Measurements from ENCODE around the gene KCND2.

Gene KCND2

DNA sequence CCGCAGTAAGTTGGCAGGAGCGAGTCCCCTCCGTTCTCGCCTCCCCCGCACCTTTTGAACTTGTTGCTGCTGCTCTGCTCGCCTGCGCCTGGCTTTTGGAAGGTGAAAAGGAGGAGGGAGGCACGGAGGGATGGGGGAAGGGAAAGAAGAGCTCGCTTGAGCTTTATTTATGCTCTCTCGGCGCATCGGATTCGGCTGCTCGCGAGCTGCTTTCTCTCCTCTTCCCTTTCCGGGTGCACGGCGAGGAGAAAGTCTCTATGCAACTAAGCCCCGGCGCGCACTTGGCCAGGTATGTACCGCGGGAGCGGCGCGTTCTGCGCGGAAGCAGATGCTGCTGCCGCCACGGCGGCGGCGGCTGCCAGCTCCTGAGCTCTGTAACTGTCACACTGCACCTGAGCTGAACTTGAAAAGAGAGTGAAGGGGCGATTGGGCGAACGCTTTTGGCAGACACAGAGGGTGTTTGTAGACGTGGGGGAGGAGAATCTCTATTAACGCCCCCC is 551 bp downstream of the KCND2 start:
- peak overlapping the region; percentile 72 for H3K9ac ChIP-seq (ENCODE audit: low read depth, low read length, poor library complexity)
- no CpG with 5 or more reads among the region's 38 CpGs for WGBS, 2 donors (ENCODE audit: extremely low coverage in 2 of 2, insufficient read length in 2 of 2, insufficient replicate concordance in 1 of 2)
- no peak overlapping the region for H2AK5ac ChIP-seq (ENCODE audit: low read depth, low read length)
- no peak overlapping the region for H3K27ac ChIP-seq (replicated peaks; ENCODE audit: low read length)
- peak overlapping the region; percentile 33 for H2BK15ac ChIP-seq (ENCODE audit: low read length)
- H3K79me1 ChIP-seq (ENCODE audit: low read depth, low read length) = no peaks in the 10 kb centered on the region
- H3K36me3 ChIP-seq (replicated peaks in 1 of 2; ENCODE audit: control insufficient read depth in 2 of 2, insufficient read depth in 2 of 2, low read length in 2 of 2) = no peaks in the 10 kb centered on the region
- no peak overlapping the region for H3K14ac ChIP-seq (ENCODE audit: low read length)
- peak overlapping the region; percentile 97 for H2AFZ ChIP-seq (ENCODE audit: low read length)
- peak overlapping the region; percentile 84 for H3K18ac ChIP-seq (ENCODE audit: low read length)
- H2BK120ac ChIP-seq (ENCODE audit: low read depth, low read length) = no peak overlapping the region
- DNase-seq (ENCODE audit: low spot score) = peak; percentile 45
- H3K4me2 ChIP-seq (ENCODE audit: insufficient read depth, low read length, poor library complexity, severe bottlenecking) = peak overlapping the region; percentile 99
- no peak overlapping the region for H2BK5ac ChIP-seq (ENCODE audit: low read length)
- no peak overlapping the region for H3K4ac ChIP-seq (ENCODE audit: low read length)
- H4K8ac ChIP-seq (ENCODE audit: low read depth, low read length) = no peak overlapping the region
- no peak overlapping the region for H3K23ac ChIP-seq (ENCODE audit: low read depth, low read length, poor library complexity)
- peaks cover 2 to 5% of the 10 kb centered on the region in 2 donors for H3K9me3 ChIP-seq (replicated peaks in 1 of 2; ENCODE audit: control insufficient read depth in 2 of 2, insufficient read depth in 1 of 2, low read depth in 1 of 2, low read length in 2 of 2)
- peak overlapping the region; percentile 62 to 83 for H3K4me3 ChIP-seq (ENCODE audit: low read length in 2 of 2)
- H4K91ac ChIP-seq (ENCODE audit: low read depth, low read length, poor library complexity) = no peak overlapping the region
- H2BK12ac ChIP-seq (ENCODE audit: low read length) = no peak overlapping the region
- H3K4me1 ChIP-seq (ENCODE audit: control insufficient read depth in 2 of 2, insufficient read depth in 1 of 2, low read depth in 1 of 2, low read length in 2 of 2) = peaks cover 2 to 6% of the 10 kb centered on the region in 2 donors
- peaks cover 4 to 25% (median 12%) of the 10 kb centered on the region in 3 experiments for H3K27me3 ChIP-seq (ENCODE audit: control insufficient read depth in 3 of 3, insufficient read depth in 3 of 3, low read depth in 1 of 3, low read length in 3 of 3)

DNA sequence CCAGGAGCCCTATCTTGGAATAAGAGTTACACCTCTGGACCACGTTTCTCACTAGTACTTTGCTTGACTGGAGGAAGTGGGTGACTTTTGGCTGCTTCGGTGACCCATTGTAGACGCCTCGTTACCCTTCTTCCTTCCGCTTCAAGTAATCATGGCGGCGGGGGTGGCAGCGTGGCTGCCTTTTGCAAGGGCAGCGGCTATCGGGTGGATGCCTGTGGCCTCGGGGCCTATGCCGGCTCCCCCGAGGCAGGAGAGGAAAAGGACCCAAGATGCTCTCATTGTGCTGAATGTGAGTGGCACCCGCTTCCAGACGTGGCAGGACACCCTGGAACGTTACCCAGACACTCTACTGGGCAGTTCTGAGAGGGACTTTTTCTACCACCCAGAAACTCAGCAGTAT is 1.5 kb downstream of the KCND2 start:
- no peak overlapping the region for H2BK12ac ChIP-seq (ENCODE audit: low read length)
- peaks cover 2 to 6% of the 10 kb centered on the region in 2 donors for H3K4me1 ChIP-seq (ENCODE audit: control insufficient read depth in 2 of 2, insufficient read depth in 1 of 2, low read depth in 1 of 2, low read length in 2 of 2)
- DNase-seq (ENCODE audit: low spot score) = no peak
- H3K23ac ChIP-seq (ENCODE audit: low read depth, low read length, poor library complexity) = no peak overlapping the region
- no peak overlapping the region for H3K27ac ChIP-seq (replicated peaks; ENCODE audit: low read length)
- H3K4me3 ChIP-seq (ENCODE audit: low read length in 2 of 2) = peak overlapping the region in 1 of 2 donors; percentile 18
- H3K14ac ChIP-seq (ENCODE audit: low read length) = no peak overlapping the region
- H3K9ac ChIP-seq (ENCODE audit: low read depth, low read length, poor library complexity) = no peak overlapping the region
- H4K91ac ChIP-seq (ENCODE audit: low read depth, low read length, poor library complexity) = no peak overlapping the region
- H3K4ac ChIP-seq (ENCODE audit: low read length) = no peak overlapping the region
- H2AFZ ChIP-seq (ENCODE audit: low read length) = no peak overlapping the region
- no peak overlapping the region for H2BK15ac ChIP-seq (ENCODE audit: low read length)
- no peak overlapping the region for H2BK5ac ChIP-seq (ENCODE audit: low read length)
- no peaks in the 10 kb centered on the region for H3K36me3 ChIP-seq (replicated peaks in 1 of 2; ENCODE audit: control insufficient read depth in 2 of 2, insufficient read depth in 2 of 2, low read length in 2 of 2)
- H3K4me2 ChIP-seq (ENCODE audit: insufficient read depth, low read length, poor library complexity, severe bottlenecking) = no peak overlapping the region
- no peak overlapping the region for H4K8ac ChIP-seq (ENCODE audit: low read depth, low read length)
- H3K27me3 ChIP-seq (ENCODE audit: control insufficient read depth in 3 of 3, insufficient read depth in 3 of 3, low read depth in 1 of 3, low read length in 3 of 3) = peaks cover 4 to 25% (median 12%) of the 10 kb centered on the region in 3 experiments
- no peak overlapping the region for H2BK120ac ChIP-seq (ENCODE audit: low read depth, low read length)
- peaks cover 2 to 5% of the 10 kb centered on the region in 2 donors for H3K9me3 ChIP-seq (replicated peaks in 1 of 2; ENCODE audit: control insufficient read depth in 2 of 2, insufficient read depth in 1 of 2, low read depth in 1 of 2, low read length in 2 of 2)
- WGBS, 2 donors (ENCODE audit: extremely low coverage in 2 of 2, insufficient read length in 2 of 2, insufficient replicate concordance in 1 of 2) = no CpG with 5 or more reads among the region's 16 CpGs
- no peaks in the 10 kb centered on the region for H3K79me1 ChIP-seq (ENCODE audit: low read depth, low read length)
- no peak overlapping the region for H2AK5ac ChIP-seq (ENCODE audit: low read depth, low read length)
- no peak overlapping the region for H3K18ac ChIP-seq (ENCODE audit: low read length)

DNA sequence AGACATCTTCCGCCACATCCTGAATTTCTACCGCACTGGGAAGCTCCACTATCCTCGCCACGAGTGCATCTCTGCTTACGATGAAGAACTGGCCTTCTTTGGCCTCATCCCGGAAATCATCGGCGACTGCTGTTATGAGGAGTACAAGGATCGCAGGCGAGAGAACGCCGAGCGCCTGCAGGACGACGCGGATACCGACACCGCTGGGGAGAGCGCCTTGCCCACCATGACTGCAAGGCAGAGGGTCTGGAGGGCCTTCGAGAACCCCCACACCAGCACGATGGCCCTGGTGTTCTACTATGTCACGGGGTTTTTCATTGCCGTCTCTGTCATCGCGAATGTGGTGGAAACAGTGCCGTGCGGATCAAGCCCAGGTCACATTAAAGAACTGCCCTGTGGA is 1.9 kb downstream of the KCND2 start:
- Histone ChIP-seq H3K4me3 (ENCODE audit: low read length in 2 of 2) (no peak overlapping the region), H3K18ac (ENCODE audit: low read length) (no peak overlapping the region), H2BK12ac (ENCODE audit: low read length) (no peak overlapping the region), H3K4ac (ENCODE audit: low read length) (no peak overlapping the region), H3K4me1 (ENCODE audit: control insufficient read depth in 2 of 2, insufficient read depth in 1 of 2, low read depth in 1 of 2, low read length in 2 of 2) (peaks cover 2 to 6% of the 10 kb centered on the region in 2 donors), H3K27me3 (ENCODE audit: control insufficient read depth in 3 of 3, insufficient read depth in 3 of 3, low read depth in 1 of 3, low read length in 3 of 3) (peaks cover 4 to 25% (median 12%) of the 10 kb centered on the region in 3 experiments), H2AFZ (ENCODE audit: low read length) (no peak overlapping the region), H3K9me3 (replicated peaks in 1 of 2; ENCODE audit: control insufficient read depth in 2 of 2, insufficient read depth in 1 of 2, low read depth in 1 of 2, low read length in 2 of 2) (peaks cover 2 to 5% of the 10 kb centered on the region in 2 donors), H4K8ac (ENCODE audit: low read depth, low read length) (no peak overlapping the region), H2BK5ac (ENCODE audit: low read length) (no peak overlapping the region), H3K9ac (ENCODE audit: low read depth, low read length, poor library complexity) (no peak overlapping the region), H2AK5ac (ENCODE audit: low read depth, low read length) (no peak overlapping the region), H3K4me2 (ENCODE audit: insufficient read depth, low read length, poor library complexity, severe bottlenecking) (no peak overlapping the region), H3K23ac (ENCODE audit: low read depth, low read length, poor library complexity) (no peak overlapping the region), H3K27ac (replicated peaks; ENCODE audit: low read length) (no peak overlapping the region), H3K14ac (ENCODE audit: low read length) (no peak overlapping the region), H4K91ac (ENCODE audit: low read depth, low read length, poor library complexity) (no peak overlapping the region), H3K79me1 (ENCODE audit: low read depth, low read length) (no peaks in the 10 kb centered on the region), H3K36me3 (replicated peaks in 1 of 2; ENCODE audit: control insufficient read depth in 2 of 2, insufficient read depth in 2 of 2, low read length in 2 of 2) (no peaks in the 10 kb centered on the region), H2BK15ac (ENCODE audit: low read length) (no peak overlapping the region), H2BK120ac (ENCODE audit: low read depth, low read length) (no peak overlapping the region)
- WGBS, 2 donors (ENCODE audit: extremely low coverage in 2 of 2, insufficient read length in 2 of 2, insufficient replicate concordance in 1 of 2) = no CpG with 5 or more reads among the region's 27 CpGs
- no peak for DNase-seq (ENCODE audit: low spot score)

DNA sequence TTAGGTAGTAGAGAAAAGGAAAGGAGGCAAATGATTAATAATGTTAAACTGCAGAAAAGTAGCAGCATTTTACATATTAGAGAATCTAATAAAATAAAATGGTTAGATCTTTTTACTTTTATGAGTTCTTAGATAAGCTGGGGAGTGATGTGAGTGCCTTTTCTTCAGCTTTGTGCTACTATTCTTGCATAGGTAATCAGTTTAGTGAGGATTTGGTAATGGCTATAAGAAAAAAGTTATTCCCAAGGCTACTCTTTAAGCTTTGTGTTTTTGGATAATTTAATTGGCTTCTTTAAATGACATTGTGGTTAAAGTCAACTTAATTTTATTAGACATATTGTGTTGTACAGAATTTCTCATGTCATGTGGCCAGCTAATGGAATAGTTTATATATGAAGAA is 3.7 kb downstream of the KCND2 start:
- Histone ChIP-seq H3K9ac (ENCODE audit: low read depth, low read length, poor library complexity) (no peak overlapping the region), H3K27me3 (ENCODE audit: control insufficient read depth in 3 of 3, insufficient read depth in 3 of 3, low read depth in 1 of 3, low read length in 3 of 3) (peaks cover 4 to 25% (median 12%) of the 10 kb centered on the region in 3 experiments), H2BK15ac (ENCODE audit: low read length) (no peak overlapping the region), H4K91ac (ENCODE audit: low read depth, low read length, poor library complexity) (no peak overlapping the region), H3K27ac (replicated peaks; ENCODE audit: low read length) (no peak overlapping the region), H3K4me3 (ENCODE audit: low read length in 2 of 2) (no peak overlapping the region), H2AFZ (ENCODE audit: low read length) (no peak overlapping the region), H3K4me1 (ENCODE audit: control insufficient read depth in 2 of 2, insufficient read depth in 1 of 2, low read depth in 1 of 2, low read length in 2 of 2) (peaks cover 2 to 6% of the 10 kb centered on the region in 2 donors), H2BK120ac (ENCODE audit: low read depth, low read length) (no peak overlapping the region), H2BK5ac (ENCODE audit: low read length) (no peak overlapping the region), H3K23ac (ENCODE audit: low read depth, low read length, poor library complexity) (no peak overlapping the region), H3K18ac (ENCODE audit: low read length) (no peak overlapping the region), H2BK12ac (ENCODE audit: low read length) (no peak overlapping the region), H3K14ac (ENCODE audit: low read length) (no peak overlapping the region), H3K36me3 (replicated peaks in 1 of 2; ENCODE audit: control insufficient read depth in 2 of 2, insufficient read depth in 2 of 2, low read length in 2 of 2) (no peaks in the 10 kb centered on the region), H2AK5ac (ENCODE audit: low read depth, low read length) (no peak overlapping the region), H4K8ac (ENCODE audit: low read depth, low read length) (no peak overlapping the region), H3K4ac (ENCODE audit: low read length) (no peak overlapping the region), H3K9me3 (replicated peaks in 1 of 2; ENCODE audit: control insufficient read depth in 2 of 2, insufficient read depth in 1 of 2, low read depth in 1 of 2, low read length in 2 of 2) (peaks cover 2 to 5% of the 10 kb centered on the region in 2 donors), H3K4me2 (ENCODE audit: insufficient read depth, low read length, poor library complexity, severe bottlenecking) (no peak overlapping the region), H3K79me1 (ENCODE audit: low read depth, low read length) (no peaks in the 10 kb centered on the region)
- DNase-seq (ENCODE audit: low spot score) = no peak

All from neuronal stem cell (in vitro differentiated cells).